Parathyroid adenoma (tissue), 2 donors: Measurements from ENCODE around the gene FLAD1.

ENCODE experiments used
- H2AFZ ChIP-seq: fragments of 300-600 bp; sonication (generic); one replicate; pipeline ENCODE4 v1.7.0; 2017; ENCODE audit warnings: antibody characterized with exemption, mild to moderate bottlenecking
- H3K27ac ChIP-seq: fragments of 300-600 bp; sonication (generic); one replicate; pipeline ENCODE4 v1.7.0; 2017
- H3K27me3 ChIP-seq: fragments of 300-600 bp; sonication (generic); one replicate; pipeline ENCODE4 v1.7.0; 2017; ENCODE audit warnings: low read length; ENCODE audit not compliant: control insufficient read depth, insufficient read depth
- H3K36me3 ChIP-seq: fragments of 300-600 bp; sonication (generic); one replicate; pipeline ENCODE4 v1.7.0; 2017; ENCODE audit warnings: low read length; ENCODE audit not compliant: control insufficient read depth, insufficient read depth
- H3K4me1 ChIP-seq: fragments of 300-600 bp; sonication (generic); one replicate; pipeline ENCODE4 v1.7.0; 2017; ENCODE audit warnings: control low read depth
- H3K4me2 ChIP-seq: fragments of 300-600 bp; sonication (generic); one replicate; pipeline ENCODE4 v1.7.0; 2017; ENCODE audit warnings: low read length
- H3K4me3 ChIP-seq: fragments of 300-600 bp; sonication (generic); one replicate; pipeline ENCODE4 v1.7.0; 2017; ENCODE audit warnings: low read depth, low read length
- H3K79me2 ChIP-seq: fragments of 300-600 bp; sonication (generic); one replicate; pipeline ENCODE4 v1.7.0; 2017; ENCODE audit warnings: control low read depth
- H3K9ac ChIP-seq: fragments of 300-600 bp; sonication (generic); one replicate; pipeline ENCODE4 v1.7.0; 2017; ENCODE audit warnings: mild to moderate bottlenecking
- H3K9me3 ChIP-seq: fragments of 300-600 bp; sonication (generic); one replicate; pipeline ENCODE4 v1.7.0; 2017; ENCODE audit warnings: low read length; ENCODE audit not compliant: control insufficient read depth
- CTCF ChIP-seq: fragments of 300-600 bp; sonication (generic); IDR thresholded peaks from one replicate; pipeline ENCODE4 v1.7.0; 2017; ENCODE audit warnings: antibody characterized with exemption, mild to moderate bottlenecking
- donor health status: primary hyperparathyroidism.

Gene FLAD1

GRCh38 chr1:155034318-155035208 lies 51.4 kb downstream of the FLAD1 start:
- TF ChIP-seq CTCF = no peak
- no peaks in the 10 kb centered on the region for H3K36me3 ChIP-seq

DNA sequence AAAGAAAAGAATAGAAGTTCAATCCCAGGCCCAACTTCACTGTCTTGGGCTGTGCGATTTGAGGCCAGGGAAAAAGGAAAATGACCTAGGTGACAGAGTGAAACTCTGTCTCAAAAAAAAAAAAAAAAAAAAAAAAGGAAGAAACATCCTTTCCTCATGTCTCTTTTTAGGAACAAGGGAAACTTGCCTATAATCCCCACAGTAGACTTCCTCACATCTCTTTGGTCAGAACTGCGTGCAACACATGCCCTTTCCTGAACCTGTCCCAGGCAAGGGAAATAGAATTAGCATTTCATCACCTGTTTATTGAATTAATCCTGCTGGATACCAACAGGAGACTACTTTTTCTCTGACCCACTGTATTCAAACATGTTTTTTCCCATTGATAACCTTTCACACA lies 52.8 kb downstream of the FLAD1 start:
- no peak overlapping the region for H3K4me2 ChIP-seq
- H3K36me3 ChIP-seq = no peaks in the 10 kb centered on the region
- no peak for TF ChIP-seq CTCF
- no peaks in the 10 kb centered on the region for H3K9me3 ChIP-seq
- no peak overlapping the region for H3K9ac ChIP-seq
- no peak overlapping the region for H3K4me3 ChIP-seq
- H3K79me2 ChIP-seq = no peaks in the 10 kb centered on the region
- H3K27ac ChIP-seq = no peak overlapping the region
- H3K27me3 ChIP-seq = no peaks in the 10 kb centered on the region
- no peak overlapping the region for H2AFZ ChIP-seq
- H3K4me1 ChIP-seq = no peaks in the 10 kb centered on the region

More at GRCh38 chr1:155034318-155035208, 51.4 kb downstream of the FLAD1 start:
- Histone ChIP-seq H2AFZ (no peak overlapping the region), H3K9ac (no peak overlapping the region), H3K27me3 (no peaks in the 10 kb centered on the region), H3K4me1 (no peaks in the 10 kb centered on the region), H3K4me2 (no peak overlapping the region), H3K9me3 (no peaks in the 10 kb centered on the region), H3K27ac (no peak overlapping the region), H3K79me2 (no peaks in the 10 kb centered on the region), H3K4me3 (no peak overlapping the region)

GRCh38 chr1:155037043-155037442 lies 53.9 kb downstream of the FLAD1 start:
- no peak overlapping the region for H3K4me2 ChIP-seq
- H3K4me3 ChIP-seq = no peak overlapping the region
- no peak for TF ChIP-seq CTCF
- H3K9ac ChIP-seq = no peak overlapping the region
- H3K27me3 ChIP-seq = no peaks in the 10 kb centered on the region
- H3K27ac ChIP-seq = no peak overlapping the region
- no peak overlapping the region for H2AFZ ChIP-seq
- no peaks in the 10 kb centered on the region for H3K9me3 ChIP-seq
- H3K4me1 ChIP-seq = no peaks in the 10 kb centered on the region
- H3K79me2 ChIP-seq = no peaks in the 10 kb centered on the region
- H3K36me3 ChIP-seq = no peaks in the 10 kb centered on the region

GRCh38 chr1:155037851-155038441 lies 54.8 kb downstream of the FLAD1 start:
- Histone ChIP-seq H3K9ac (no peak overlapping the region), H3K27ac (no peak overlapping the region), H2AFZ (no peak overlapping the region), H3K4me2 (no peak overlapping the region), H3K9me3 (no peaks in the 10 kb centered on the region), H3K27me3 (no peaks in the 10 kb centered on the region), H3K79me2 (no peaks in the 10 kb centered on the region), H3K36me3 (no peaks in the 10 kb centered on the region), H3K4me1 (no peaks in the 10 kb centered on the region), H3K4me3 (no peak overlapping the region)
- TF ChIP-seq CTCF = no peak
